GM12878 (cell line): ENCODE results near the gene LRRC14B.
A peak's percentile ranks its signal among the peaks of the same experiment; 100 is the strongest.

ENCODE experiments used
- ATF3 ChIP-seq: IDR thresholded peaks from 2 replicates; pipeline ENCODE4 v1.6.1; 2011; ENCODE audit warnings: low read depth, mild to moderate bottlenecking, low read length, moderate library complexity, borderline replicate concordance; ENCODE audit errors: extremely low read depth
- CTCF ChIP-seq, 3 experiments: IDR thresholded peaks in 2 of 3; conservative IDR thresholded peaks in 1 of 3; 2 replicates each; pipeline ENCODE4 v1.5.1; 2011; ENCODE audit warnings: low read depth in 3 of 3, low read length in 3 of 3, mild to moderate bottlenecking in 3 of 3, control low read depth in 2 of 3, moderate library complexity in 2 of 3, inconsistent platforms in 1 of 3, mixed read lengths in 1 of 3; ENCODE audit not compliant: control insufficient read depth in 2 of 3, insufficient read depth in 1 of 3; ENCODE audit errors: extremely low read depth in 1 of 3
- GABPA ChIP-seq: IDR thresholded peaks from 2 replicates; pipeline ENCODE4 v1.6.1; 2014; ENCODE audit warnings: antibody characterized with exemption, low read depth, mild to moderate bottlenecking, inconsistent platforms
- JUNB ChIP-seq: IDR thresholded peaks from 2 replicates; pipeline ENCODE4 v1.6.1; 2016; ENCODE audit warnings: antibody characterized with exemption, mild to moderate bottlenecking
- MEF2A ChIP-seq: IDR thresholded peaks from 2 replicates; pipeline ENCODE4 v1.6.1; 2011; ENCODE audit warnings: low read depth, mild to moderate bottlenecking, low read length, moderate library complexity; ENCODE audit not compliant: insufficient read depth
- POLR2A ChIP-seq: IDR thresholded peaks from 2 replicates; pipeline ENCODE4 v1.6.1; 2011; ENCODE audit warnings: low read depth, mild to moderate bottlenecking, low read length
- PRDM15 ChIP-seq: fragments of 450-650 bp; formaldehyde crosslinking; IDR thresholded peaks from 2 replicates; pipeline ENCODE4 v1.4.0; 2020; ENCODE audit warnings: mild to moderate bottlenecking, moderate library complexity
- TAF1 ChIP-seq: IDR thresholded peaks from 2 replicates; pipeline ENCODE4 v1.6.1; 2011; ENCODE audit warnings: mild to moderate bottlenecking, low read depth, low read length, borderline replicate concordance
- YY1 ChIP-seq: IDR thresholded peaks from 2 replicates; pipeline ENCODE4 v1.6.1; 2011; ENCODE audit warnings: low read depth, mild to moderate bottlenecking, low read length
- ZBTB33 ChIP-seq: fragments of 450-650 bp; IDR thresholded peaks from 2 replicates; pipeline ENCODE4 v1.6.1; 2017; ENCODE audit warnings: mild to moderate bottlenecking

GRCh38 chr5:191036-191948, at the start of gene LRRC14B:
- no peak for TF ChIP-seq TAF1
- no peak for TF ChIP-seq CTCF (IDR thresholded peaks at IDR 0.05 in 2 of 3, conservative IDR thresholded peaks at IDR 0.05 in 1 of 3; ENCODE audit: control insufficient read depth in 2 of 3, extremely low read depth in 1 of 3, insufficient read depth in 1 of 3, low read depth in 3 of 3, low read length in 3 of 3)
- TF ChIP-seq ZBTB33 = no peak
- TF ChIP-seq POLR2A = no peak; the same call in 1 of the 2 replicates
- no peak for TF ChIP-seq JUNB
- TF ChIP-seq GABPA = no peak
- TF ChIP-seq YY1 = no peak
- TF ChIP-seq MEF2A = peak; percentile 58; the same call in 1 of the 2 replicates
- no peak for TF ChIP-seq PRDM15
- TF ChIP-seq ATF3 = no peak
